Kidney (tissue), 14 donors: ENCODE results near the gene VSNL1. TPM values are rescaled to one million over a fixed set of nuclear protein-coding genes. Genes with fewer than 3 reads are reported as not detected.

Experiments used
- DNase-seq, 5 donors: peaks; one replicate each; pipeline ENCODE4 v3.0.0-alpha.2; 2013 to 2020
- FAIRE-seq: peaks from 2 replicates; lab custom pipeline; 2012; peaks lifted over from hg19 to GRCh38; lab: Jason Lieb, UNC
- H3K27ac ChIP-seq, 2 donors: one replicate each; pipeline ENCODE4 v1.7.0; 2013; ENCODE audit warnings: low read depth in 2 of 2, low read length in 2 of 2, inconsistent platforms in 1 of 2
- H3K27me3 ChIP-seq: one replicate; pipeline ENCODE4 v1.7.1; 2013; ENCODE audit warnings: low read length, inconsistent platforms; ENCODE audit not compliant: control insufficient read depth, insufficient read depth
- H3K36me3 ChIP-seq, 3 donors: one replicate each; pipeline versions ENCODE4 v1.7.0 to v1.7.1; 2013; ENCODE audit warnings: low read length in 3 of 3, control low read depth in 1 of 3, inconsistent platforms in 1 of 3; ENCODE audit not compliant: insufficient read depth in 3 of 3, control insufficient read depth in 2 of 3
- H3K4me1 ChIP-seq, 3 donors: one replicate each; pipeline versions ENCODE4 v1.7.0 to v1.7.1; 2013; ENCODE audit warnings: low read length in 3 of 3, inconsistent platforms in 1 of 3, low read depth in 1 of 3; ENCODE audit not compliant: control insufficient read depth in 2 of 3, insufficient read depth in 2 of 3
- H3K4me3 ChIP-seq, 3 donors: one replicate each; pipeline versions ENCODE4 v1.7.0 to v1.8.1; 2013; ENCODE audit warnings: low read length in 3 of 3, control low read depth in 1 of 3, inconsistent platforms in 1 of 3
- H3K9ac ChIP-seq, 3 donors: one replicate each; pipeline versions ENCODE4 v1.7.0 to v1.7.1; 2013; ENCODE audit warnings: low read length in 3 of 3, control low read depth in 1 of 3, inconsistent platforms in 1 of 3
- H3K9me3 ChIP-seq, 3 donors: one replicate each; pipeline versions ENCODE4 v1.7.0 to v1.7.1; 2013; ENCODE audit warnings: low read length in 3 of 3, control low read depth in 1 of 3, inconsistent platforms in 1 of 3; ENCODE audit not compliant: control insufficient read depth in 2 of 3, insufficient read depth in 1 of 3
- intact Hi-C: fragments of 100-400 bp; cut with DNase I; formaldehyde crosslinking; loops from one replicate; pipeline ENCODE4 v1.11.1; 2022
- polyA plus RNA-seq: library from polyadenylated mRNA; stranded (reverse); fragments of 350-450 nt; fragmentation: Illumina TruSeq; extraction: RNeasy Lipid Tissue Mini Kit (QIAGEN cat#74804); gene quantifications from one replicate; pipeline ENCODE4 v1.2.3, GENCODE V29; 2014; ENCODE audit warnings: low read depth, low replicate concordance; ENCODE audit not compliant: insufficient read depth
- total RNA-seq: library from RNA; stranded (reverse); fragmentation: NEBNext Ultra II Directional; extraction: Animal tissue kit (Norgen Biotek cat#: 25700); gene quantifications from one replicate; pipeline ENCODE4 v1.2.1, GENCODE V29; 2021
- TF ChIP-seq, protein P1 (sequence below): IDR thresholded peaks from 3 replicates; pipeline ENCODE4 v1.5.1; 2012; ENCODE audit warnings: mild to moderate bottlenecking, moderate library complexity, borderline replicate concordance; ENCODE audit not compliant: insufficient read depth; ENCODE audit errors: extremely low read depth
- donor health status: control.
- donor health status: control.
- donor health status: control.
- donor health status: control.
- donor health status: control.
- donor health status: DM: yes; HTN: yes; CAD: no.
- donor health status: Normal renal cell carcinoma (clear cell type).

VSNL1 gene
- total and polyA plus RNA-seq, 2 donors from 2014 or later = 0.44 to 1.0 TPM

GRCh38 chr2:17630089-17630488 is 89.6 kb downstream of the VSNL1 start:
- H3K4me1 ChIP-seq = no peaks in the 10 kb centered on the region
- no peak for DNase-seq
- FAIRE-seq = no peak
- H3K36me3 ChIP-seq = no peaks in the 10 kb centered on the region
- intact Hi-C loops = no loop called here
- H3K4me3 ChIP-seq = no peak overlapping the region
- TF ChIP-seq, protein P1, sequence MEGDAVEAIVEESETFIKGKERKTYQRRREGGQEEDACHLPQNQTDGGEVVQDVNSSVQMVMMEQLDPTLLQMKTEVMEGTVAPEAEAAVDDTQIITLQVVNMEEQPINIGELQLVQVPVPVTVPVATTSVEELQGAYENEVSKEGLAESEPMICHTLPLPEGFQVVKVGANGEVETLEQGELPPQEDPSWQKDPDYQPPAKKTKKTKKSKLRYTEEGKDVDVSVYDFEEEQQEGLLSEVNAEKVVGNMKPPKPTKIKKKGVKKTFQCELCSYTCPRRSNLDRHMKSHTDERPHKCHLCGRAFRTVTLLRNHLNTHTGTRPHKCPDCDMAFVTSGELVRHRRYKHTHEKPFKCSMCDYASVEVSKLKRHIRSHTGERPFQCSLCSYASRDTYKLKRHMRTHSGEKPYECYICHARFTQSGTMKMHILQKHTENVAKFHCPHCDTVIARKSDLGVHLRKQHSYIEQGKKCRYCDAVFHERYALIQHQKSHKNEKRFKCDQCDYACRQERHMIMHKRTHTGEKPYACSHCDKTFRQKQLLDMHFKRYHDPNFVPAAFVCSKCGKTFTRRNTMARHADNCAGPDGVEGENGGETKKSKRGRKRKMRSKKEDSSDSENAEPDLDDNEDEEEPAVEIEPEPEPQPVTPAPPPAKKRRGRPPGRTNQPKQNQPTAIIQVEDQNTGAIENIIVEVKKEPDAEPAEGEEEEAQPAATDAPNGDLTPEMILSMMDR = no peak
- no peak overlapping the region for H3K27ac ChIP-seq
- no peaks in the 10 kb centered on the region for H3K27me3 ChIP-seq
- no peak overlapping the region for H3K9ac ChIP-seq
- peaks cover 0 to 2% (median 0%) of the 10 kb centered on the region in 3 donors for H3K9me3 ChIP-seq

GRCh38 chr2:17634997-17635396 is 94.5 kb downstream of the VSNL1 start:
- Histone ChIP-seq H3K9me3 (peaks cover 0 to 1% (median 0%) of the 10 kb centered on the region in 3 donors), H3K27ac (no peak overlapping the region), H3K27me3 (no peaks in the 10 kb centered on the region), H3K36me3 (no peaks in the 10 kb centered on the region), H3K4me3 (no peak overlapping the region), H3K4me1 (no peaks in the 10 kb centered on the region), H3K9ac (no peak overlapping the region)
- TF ChIP-seq, protein P1 = no peak
- no peak for FAIRE-seq
- no peak for DNase-seq
- intact Hi-C loops = no loop called here

DNA sequence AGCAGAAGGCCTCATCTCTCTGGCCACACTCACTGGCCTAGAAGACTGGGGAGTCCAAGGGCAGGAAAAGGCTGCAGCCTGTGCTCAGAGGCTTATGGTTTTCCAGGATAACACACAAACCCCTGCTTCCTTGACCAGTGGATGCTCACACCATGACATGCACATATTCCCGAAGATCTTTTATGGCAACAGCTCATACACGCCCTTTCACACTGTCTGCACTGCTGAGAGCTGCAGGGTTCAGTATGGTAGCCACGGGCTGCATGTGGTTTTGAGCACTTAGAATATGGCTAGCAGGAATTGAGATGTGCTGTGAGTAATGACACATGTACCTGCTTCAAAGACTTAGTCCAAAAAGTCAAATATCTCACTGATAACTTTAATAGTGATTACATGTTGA is 95.8 kb downstream of the VSNL1 start:
- no peak for FAIRE-seq
- TF ChIP-seq, protein P1 = no peak

More for the DNA sequence above, 95.8 kb downstream of the VSNL1 start:
- no peaks in the 10 kb centered on the region for H3K4me1 ChIP-seq
- no peaks in the 10 kb centered on the region for H3K36me3 ChIP-seq
- no peak overlapping the region for H3K27ac ChIP-seq
- no peak for DNase-seq
- H3K9me3 ChIP-seq = no peaks in the 10 kb centered on the region
- no peak overlapping the region for H3K4me3 ChIP-seq
- intact Hi-C loops = no loop called here
- no peak overlapping the region for H3K9ac ChIP-seq
- no peaks in the 10 kb centered on the region for H3K27me3 ChIP-seq
